GM12891 (cell line): ENCODE data around the gene ZDHHC4.

ENCODE experiments used
- PAX5 ChIP-seq: IDR thresholded peaks from 2 replicates; pipeline ENCODE4 v1.6.1; 2011; ENCODE audit warnings: low read length, moderate library complexity, mild to moderate bottlenecking; ENCODE audit not compliant: insufficient read depth, severe bottlenecking
- POLR2A ChIP-seq: IDR thresholded peaks from 2 replicates; pipeline ENCODE4 v1.6.1; 2011; ENCODE audit warnings: low read depth, low read length, control low read depth
- POLR2AphosphoS5 ChIP-seq: IDR thresholded peaks from 2 replicates; pipeline ENCODE4 v1.6.1; 2011; ENCODE audit warnings: low read depth, low read length, control low read depth
- SPI1 ChIP-seq: IDR thresholded peaks from 2 replicates; pipeline ENCODE4 v1.6.1; 2011; ENCODE audit warnings: low read depth, low read length, control low read depth
- TAF1 ChIP-seq: IDR thresholded peaks from 2 replicates; pipeline ENCODE4 v1.6.1; 2011; ENCODE audit warnings: low read depth, low read length, control low read depth

DNA sequence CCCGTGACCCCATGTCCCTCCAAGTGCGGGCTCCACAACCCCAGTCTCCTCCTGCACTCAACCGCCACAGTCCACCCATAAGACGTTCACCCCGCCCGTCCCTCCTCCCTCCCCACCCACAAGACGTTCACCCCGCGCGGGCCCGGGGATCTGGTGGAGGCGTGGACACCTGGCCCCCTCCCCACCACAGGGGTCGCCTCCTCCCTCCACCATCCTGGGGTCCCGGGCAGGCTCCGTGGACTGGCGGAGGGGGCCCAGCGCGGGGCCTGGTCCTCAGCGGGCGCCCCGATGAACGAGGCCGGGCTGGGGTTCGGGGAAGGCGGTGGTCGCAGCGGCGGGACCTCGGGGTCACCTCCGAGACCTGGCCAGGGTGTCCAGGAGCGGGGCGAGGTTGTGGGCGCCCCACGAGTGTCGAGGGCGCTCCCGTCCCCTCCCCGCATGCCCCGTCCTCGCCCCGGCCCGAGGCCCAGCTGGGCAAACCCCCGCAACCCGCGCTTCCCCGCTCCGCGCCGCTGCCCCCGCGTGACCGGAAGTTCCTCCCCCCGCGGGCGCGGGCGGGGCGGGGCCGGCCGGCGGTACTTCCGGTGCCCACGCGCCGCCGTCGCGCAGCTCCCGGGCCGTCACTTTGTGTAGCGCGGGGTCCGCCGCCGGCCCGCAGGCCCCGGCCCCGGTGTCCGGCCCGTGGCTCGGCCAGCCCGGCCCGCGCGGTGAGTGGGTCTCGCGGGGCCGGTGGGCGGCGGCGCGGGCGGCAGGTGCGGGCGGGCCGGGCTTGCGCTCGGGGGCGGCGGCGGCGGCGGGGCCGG is 59.7 kb downstream of the ZDHHC4 start, which contains the start of gene ZNF316:
- TF ChIP-seq TAF1 = no peak
- TF ChIP-seq POLR2A = peak; percentile 39; the same call in 1 of the 2 replicates
- TF ChIP-seq POLR2AphosphoS5 = no peak
- peak; percentile 99 for TF ChIP-seq PAX5
- TF ChIP-seq SPI1 = no peak
